HEK293T (cell line): Measurements from ENCODE around the gene CLK4.

Experiments
- ARNT ChIP-seq: fragments of 450-650 bp; IDR thresholded peaks from 2 replicates; pipeline ENCODE4 v1.6.1; 2017; ENCODE audit warnings: mild to moderate bottlenecking
- BHLHE40 ChIP-seq: fragments of 450-650 bp; IDR thresholded peaks from 2 replicates; pipeline ENCODE4 v1.6.1; 2016; ENCODE audit warnings: mild to moderate bottlenecking, moderate library complexity, borderline replicate concordance
- CTBP1 ChIP-seq: fragments of 450-650 bp; IDR thresholded peaks from 2 replicates; pipeline ENCODE4 v1.6.1; 2016; ENCODE audit warnings: borderline replicate concordance
- ELF4 ChIP-seq: fragments of 450-650 bp; IDR thresholded peaks from 2 replicates; pipeline ENCODE4 v1.6.1; 2017; ENCODE audit warnings: antibody characterized with exemption
- FOXA1 ChIP-seq: fragments of 450-650 bp; IDR thresholded peaks from 2 replicates; pipeline ENCODE4 v1.6.1; 2016; ENCODE audit warnings: mild to moderate bottlenecking
- FOXK2 ChIP-seq: fragments of 450-650 bp; IDR thresholded peaks from 2 replicates; pipeline ENCODE4 v1.6.1; 2016; ENCODE audit warnings: mild to moderate bottlenecking
- FOXM1 ChIP-seq: fragments of 450-650 bp; IDR thresholded peaks from 2 replicates; pipeline ENCODE4 v1.6.1; 2017; ENCODE audit warnings: mild to moderate bottlenecking, borderline replicate concordance
- SP1 ChIP-seq: fragments of 450-650 bp; IDR thresholded peaks from 2 replicates; pipeline ENCODE4 v1.6.1; 2017
- ZNF384 ChIP-seq: fragments of 450-650 bp; IDR thresholded peaks from 2 replicates; pipeline ENCODE4 v1.6.1; 2016
- TF ChIP-seq, protein P1 (sequence below): fragments of 450-650 bp; IDR thresholded peaks from 2 replicates; pipeline ENCODE4 v1.6.1; 2016

DNA sequence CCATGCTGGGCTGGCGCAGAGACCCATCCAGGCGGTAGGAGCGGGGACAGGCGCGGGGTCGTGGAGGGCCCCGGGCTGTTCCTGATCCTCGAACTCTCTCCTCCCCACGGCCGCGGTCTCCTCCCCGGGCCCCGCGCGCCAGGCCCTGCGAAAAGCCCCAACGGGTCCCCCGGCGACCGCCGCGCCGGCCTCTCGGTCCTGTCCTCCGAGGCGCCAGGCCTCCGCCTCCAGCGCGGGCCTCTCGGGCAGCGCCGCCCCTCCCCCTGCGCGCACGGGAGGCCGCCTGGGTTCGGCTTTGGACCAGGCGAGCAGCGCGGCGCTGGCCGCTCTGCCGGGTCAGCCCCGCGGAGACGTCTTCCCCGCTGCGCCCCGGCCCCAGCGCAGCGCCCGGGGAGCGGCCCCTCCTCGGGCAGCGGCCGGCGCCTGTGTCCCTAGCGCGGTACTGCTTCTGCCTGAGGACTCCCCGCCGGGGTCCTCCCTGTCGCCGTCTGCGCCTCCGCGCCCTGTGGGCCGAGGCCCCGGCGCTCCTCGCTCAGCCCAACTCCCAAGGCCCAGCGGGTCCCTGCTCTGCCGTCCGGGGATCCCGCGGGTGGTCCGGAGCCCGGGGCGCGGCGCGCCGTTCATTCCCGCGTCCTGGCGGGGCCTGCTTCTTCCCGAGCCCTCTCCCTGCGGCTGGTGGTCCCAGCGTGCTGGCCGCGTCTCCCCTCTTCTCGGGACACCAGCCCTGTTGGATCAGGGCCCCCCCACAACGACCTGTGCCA is 50.1 kb downstream of the CLK4 start:
- TF ChIP-seq FOXA1 (no peak), SP1 (no peak), FOXK2 (no peak), FOXM1 (no peak), ELF4 (no peak), ZNF384 (no peak), BHLHE40 (no peak), ARNT (no peak), CTBP1 (no peak)
- TF ChIP-seq, protein P1, sequence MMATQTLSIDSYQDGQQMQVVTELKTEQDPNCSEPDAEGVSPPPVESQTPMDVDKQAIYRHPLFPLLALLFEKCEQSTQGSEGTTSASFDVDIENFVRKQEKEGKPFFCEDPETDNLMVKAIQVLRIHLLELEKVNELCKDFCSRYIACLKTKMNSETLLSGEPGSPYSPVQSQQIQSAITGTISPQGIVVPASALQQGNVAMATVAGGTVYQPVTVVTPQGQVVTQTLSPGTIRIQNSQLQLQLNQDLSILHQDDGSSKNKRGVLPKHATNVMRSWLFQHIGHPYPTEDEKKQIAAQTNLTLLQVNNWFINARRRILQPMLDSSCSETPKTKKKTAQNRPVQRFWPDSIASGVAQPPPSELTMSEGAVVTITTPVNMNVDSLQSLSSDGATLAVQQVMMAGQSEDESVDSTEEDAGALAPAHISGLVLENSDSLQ = no peak
